HepG2 (cell line): Measurements from ENCODE around the gene CNIH4. TPM values are rescaled to one million over a fixed set of nuclear protein-coding genes. Genes with fewer than 3 reads are reported as not detected.

Source experiments
- ATAC-seq: fragments of 200-7000 bp; cut with Tn5 transposase; 3 replicates; pipeline ENCODE4 v1.9.1; 2020; ENCODE audit warnings: mild to moderate bottlenecking, moderate library complexity
- BruUV-seq: library from RNA; stranded (reverse); fragments of 400-500 nt; replicated peaks from 2 replicates; lab custom pipeline; 2021; lab: Mats Ljungman, UMichigan
- CTCF ChIA-PET: fragments of 300-600 bp; formaldehyde crosslinking; extraction: SDS; loops from one replicate; lab custom pipeline; 2021; ENCODE audit warnings: low total read pairs, inconsistent platforms, low intra/inter-chr PET ratio; lab: Yijun Ruan, JAX
- POLR2A ChIA-PET: fragments of 350-600 bp; sonication (Branson Sonifier 250); formaldehyde crosslinking; loops from one replicate; lab custom pipeline; 2020; ENCODE audit warnings: antibody characterized with exemption, inconsistent platforms; lab: Yijun Ruan, JAX
- DNase-seq: peaks from one replicate; pipeline ENCODE4 v3.0.0-alpha.2; 2015; ENCODE audit warnings: low spot score
- FAIRE-seq: peaks from 3 replicates; lab custom pipeline; 2011; peaks lifted over from hg19 to GRCh38; lab: Jason Lieb, UNC
- H2AFZ ChIP-seq: one replicate; pipeline ENCODE4 v1.6.1; 2011; ENCODE audit warnings: low read length, inconsistent platforms
- H3K27ac ChIP-seq: fragments of 300-600 bp; 3 replicates; pipeline ENCODE4 v1.8.0; 2011; ENCODE audit warnings: mixed run types, mild to moderate bottlenecking, mixed read lengths, low read length, inconsistent platforms; ENCODE audit not compliant: insufficient read depth; ENCODE audit errors: extremely low read length
- H3K27me3 ChIP-seq, 2 experiments: fragments of 200-600 bp in 1 of 2; 2 replicates in 1 of 2; 3 replicates in 1 of 2; pipeline versions ENCODE4 v1.6.0 to v1.8.0; 2011; ENCODE audit warnings: low read length in 2 of 2, mild to moderate bottlenecking in 2 of 2, moderate library complexity in 2 of 2, inconsistent platforms in 1 of 2; ENCODE audit not compliant: insufficient read depth in 2 of 2, control insufficient read depth in 1 of 2
- H3K36me3 ChIP-seq, 2 experiments: fragments of 200-600 bp in 1 of 2; replicated peaks in 1 of 2; 2 replicates in 1 of 2; 3 replicates in 1 of 2; pipeline versions ENCODE4 v1.5.1 to v1.8.0; 2011; ENCODE audit warnings: low read length in 2 of 2, inconsistent platforms in 1 of 2; ENCODE audit not compliant: insufficient read depth in 2 of 2, control insufficient read depth in 1 of 2
- H3K4me1 ChIP-seq: 2 replicates; pipeline ENCODE4 v1.5.1; 2012; ENCODE audit warnings: low read length, inconsistent platforms; ENCODE audit not compliant: insufficient read depth
- H3K4me2 ChIP-seq: 2 replicates; pipeline ENCODE4 v1.6.0; 2011; ENCODE audit warnings: low read depth, low read length, inconsistent platforms
- H3K4me3 ChIP-seq, 3 experiments: fragments of 200-600 bp in 1 of 3; sonication (generic), shearing (Covaris generic) in 1 of 3; replicated peaks in 1 of 3; 2 replicates each; pipeline ENCODE4 v1.5.1; 2011 to 2016; ENCODE audit warnings: low read length in 3 of 3, inconsistent platforms in 2 of 3, low read depth in 2 of 3, mild to moderate bottlenecking in 2 of 3, control low read depth in 1 of 3, mixed read lengths in 1 of 3; ENCODE audit not compliant: insufficient read depth in 1 of 3
- H3K79me2 ChIP-seq: one replicate; pipeline ENCODE4 v1.6.1; 2011; ENCODE audit warnings: low read length, inconsistent platforms; ENCODE audit not compliant: insufficient read depth
- H3K9ac ChIP-seq: 2 replicates; pipeline ENCODE4 v1.6.0; 2011; ENCODE audit warnings: mild to moderate bottlenecking, low read depth, low read length, inconsistent platforms; ENCODE audit not compliant: insufficient read depth
- H3K9me3 ChIP-seq: 2 replicates; pipeline ENCODE4 v1.5.1; 2012; ENCODE audit warnings: mild to moderate bottlenecking, low read length
- H4K20me1 ChIP-seq: 2 replicates; pipeline ENCODE4 v1.6.0; 2011; ENCODE audit warnings: inconsistent platforms, mild to moderate bottlenecking, low read length, moderate library complexity; ENCODE audit not compliant: insufficient read depth
- ATF7 ChIP-seq, 2 experiments: fragments of 450-650 bp in 1 of 2; sonication (generic) in 1 of 2; formaldehyde crosslinking in 1 of 2; IDR thresholded peaks; 2 replicates each; pipeline versions ENCODE4 v1.4.0 to v1.6.1; 2016 to 2020; ENCODE audit warnings: antibody characterized with exemption in 1 of 2, mild to moderate bottlenecking in 1 of 2, missing genetic modification reagents in 1 of 2
- FOSL1 ChIP-seq: sonication (generic); formaldehyde crosslinking; IDR thresholded peaks from 2 replicates; pipeline ENCODE4 v1.9.0; 2021; ENCODE audit warnings: missing genetic modification reagents, borderline replicate concordance
- KDM4B ChIP-seq: sonication (generic); formaldehyde crosslinking; IDR thresholded peaks from 2 replicates; pipeline ENCODE4 v1.4.0; 2020; ENCODE audit warnings: missing genetic modification reagents
- ZNF337 ChIP-seq: sonication (generic); formaldehyde crosslinking; IDR thresholded peaks from 2 replicates; pipeline ENCODE4 v1.5.1; 2020; ENCODE audit warnings: missing genetic modification reagents, low read depth, mild to moderate bottlenecking, borderline replicate concordance
- WGBS: methylation state at CpG from one replicate; pipeline ENCODE4 v1.1.6; 2017; ENCODE audit warnings: low lambda C conversion rate; 5-methylcytosine and 5-hydroxymethylcytosine counted together
- in situ Hi-C: cut with HindIII; loops from 2 replicates; pipeline ENCODE4 v1.10.0; 2017; ENCODE audit warnings: low pct_unique_long_range_greater_than_20kb; ENCODE audit not compliant: extremely low pct_ligation_motif_present
- intact Hi-C: fragments of 100-400 bp; cut with micrococcal nuclease; formaldehyde crosslinking; loops from one replicate; pipeline ENCODE4 v1.10.0; 2022; ENCODE audit not compliant: unreplicated experiment
- polyA plus RNA-seq, 8 experiments: library from polyadenylated mRNA; depleted of rRNA in 3 of 8; stranded (reverse) in 7 of 8; unstranded in 1 of 8; fragments of >200 nt; fragmentation: Illumina TruSeq in 4 of 8; extraction: Trizol in 4 of 8; gene quantifications; 2 replicates each; pipeline versions ENCODE4 v1.2.1 to v1.2.3, GENCODE V29; 2011 to 2016; ENCODE audit warnings: low read depth in 4 of 8, missing spikeins in 1 of 8, mixed read lengths in 1 of 8; ENCODE audit not compliant: insufficient read depth in 1 of 8
- total RNA-seq, 5 experiments: library from RNA; depleted of rRNA; stranded (reverse); fragments of >200 nt; fragmentation: Illumina TruSeq; extraction: Trizol; gene quantifications; 2 replicates each; pipeline ENCODE4 v1.2.3, GENCODE V29; 2016; ENCODE audit warnings: low read depth in 1 of 5

Gene CNIH4
- total and polyA plus RNA-seq, 2 of the 13 experiments (the other 11 are each of a cell fraction or from before 2014, with no cell fraction given), result 51.8 to 52.9 TPM

GRCh38 chr1:224387943-224388342 lies 31.3 kb downstream of the CNIH4 start:
- H4K20me1 ChIP-seq, result no peaks in the 10 kb centered on the region
- no peak overlapping the region for H3K27ac ChIP-seq
- no peak for ATAC-seq
- no peak for DNase-seq
- H3K4me3 ChIP-seq, result no peak overlapping the region
- H3K4me1 ChIP-seq, result no peaks in the 10 kb centered on the region
- H3K27me3 ChIP-seq, result no peaks in the 10 kb centered on the region
- no peaks in the 10 kb centered on the region for H3K9me3 ChIP-seq
- intact Hi-C loops, result no loop called here
- ChIA-PET CTCF (no interaction called here), POLR2A (no interaction called here)
- H3K36me3 ChIP-seq, result peaks cover 8 to 44% of the 10 kb centered on the region in 2 experiments
- no peaks in the 10 kb centered on the region for H3K79me2 ChIP-seq
- no peak for FAIRE-seq
- no peak overlapping the region for H3K4me2 ChIP-seq
- in situ Hi-C loops, result no loop called here
- H3K9ac ChIP-seq, result no peak overlapping the region
- H2AFZ ChIP-seq, result no peak overlapping the region
- no TSS peak for BruUV-seq
- 93% methylated on average over 2 of the region's 2 CpGs for WGBS
- TF ChIP-seq FOSL1 (CRISPR knock-in tag) (no peak), KDM4B (CRISPR knock-in tag) (no peak)

DNA sequence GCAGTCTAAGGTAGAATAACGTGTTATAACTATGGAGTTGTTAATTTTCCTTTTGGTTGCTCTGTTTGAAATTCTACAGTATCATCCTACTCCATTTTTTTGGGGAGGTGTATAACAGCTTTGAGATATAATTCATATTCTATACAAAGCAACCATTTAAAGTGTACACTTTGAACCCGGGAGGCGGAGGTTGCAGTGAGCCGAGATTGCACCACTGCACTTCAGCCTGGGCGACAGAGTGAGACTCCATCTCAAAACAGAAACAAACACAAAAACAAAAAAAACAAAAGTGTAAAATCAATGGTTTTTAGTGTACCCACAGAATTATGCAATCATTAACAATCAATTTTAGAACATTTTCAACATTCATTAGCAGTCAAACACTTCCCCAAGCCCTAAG lies 33.8 kb downstream of the CNIH4 start:
- ChIA-PET CTCF (no interaction called here), POLR2A (no interaction called here)
- in situ Hi-C loops, result no loop called here
- TF ChIP-seq ATF7 (IDR thresholded peaks at IDR 0.05) (no peak), ATF7 (CRISPR knock-in tag; IDR thresholded peaks at IDR 0.05) (no peak), ZNF337 (CRISPR knock-in tag) (no peak)
- DNase-seq (no peak), FAIRE-seq (no peak), ATAC-seq (no peak)
- no peak overlapping the region for H3K4me3 ChIP-seq
- H3K9ac ChIP-seq, result no peak overlapping the region
- H3K36me3 ChIP-seq, result peaks cover 15 to 67% of the 10 kb centered on the region in 2 experiments
- no peaks in the 10 kb centered on the region for H3K4me1 ChIP-seq
- 89% methylated on average over 5 of the region's 5 CpGs for WGBS
- H3K79me2 ChIP-seq, result no peaks in the 10 kb centered on the region
- no peaks in the 10 kb centered on the region for H4K20me1 ChIP-seq
- no peaks in the 10 kb centered on the region for H3K27me3 ChIP-seq
- no peaks in the 10 kb centered on the region for H3K9me3 ChIP-seq
- H3K4me2 ChIP-seq, result no peak overlapping the region
- H3K27ac ChIP-seq, result no peak overlapping the region
- no TSS peak for BruUV-seq
- intact Hi-C loops, result loop anchor here (10.0 kb wide), 1 partner anchor 64 kb away; no protein-coding TSS in a partner anchor
- H2AFZ ChIP-seq, result no peak overlapping the region
